HG03558 (cell line): ENCODE measurements around the gene TRIO.
"Not testable (repeated sequence)": the region's sequence is repeated elsewhere in the genome, so short reads cannot be mapped to it uniquely, and the experiment has no call there.

Source experiments
- ATAC-seq: cut with Tn5 transposase; IDR thresholded peaks from one replicate; pipeline ENCODE4 v1.9.1; 2021; ENCODE audit warnings: moderate number of reproducible peaks; ENCODE audit not compliant: unreplicated experiment; ENCODE audit errors: extremely low read depth

The TRIO gene

DNA sequence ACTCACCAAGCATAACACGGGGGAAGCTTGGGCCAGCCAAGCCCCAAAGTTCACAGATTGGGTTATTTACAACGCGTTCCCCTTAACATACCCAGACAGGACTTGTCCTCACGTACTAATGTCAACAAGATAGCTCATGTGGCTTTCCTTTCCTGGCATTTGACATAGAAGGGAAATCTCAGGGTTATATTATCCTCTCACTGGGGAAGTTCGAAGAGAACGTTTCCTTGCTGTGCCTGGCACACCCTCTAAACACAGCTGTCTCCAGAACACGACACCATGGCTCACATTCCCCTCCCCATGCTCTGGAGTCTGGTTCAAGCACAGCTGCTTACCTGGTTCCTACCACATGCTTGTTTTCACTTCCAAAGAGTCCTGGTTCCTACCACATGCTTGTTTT is 391.6 kb downstream of the TRIO start:
- no peak for ATAC-seq

- ATAC-seq: no peak
These were observed 402.2 kb downstream of the TRIO start for GRCh38 chr5:14545308-14545707.

DNA sequence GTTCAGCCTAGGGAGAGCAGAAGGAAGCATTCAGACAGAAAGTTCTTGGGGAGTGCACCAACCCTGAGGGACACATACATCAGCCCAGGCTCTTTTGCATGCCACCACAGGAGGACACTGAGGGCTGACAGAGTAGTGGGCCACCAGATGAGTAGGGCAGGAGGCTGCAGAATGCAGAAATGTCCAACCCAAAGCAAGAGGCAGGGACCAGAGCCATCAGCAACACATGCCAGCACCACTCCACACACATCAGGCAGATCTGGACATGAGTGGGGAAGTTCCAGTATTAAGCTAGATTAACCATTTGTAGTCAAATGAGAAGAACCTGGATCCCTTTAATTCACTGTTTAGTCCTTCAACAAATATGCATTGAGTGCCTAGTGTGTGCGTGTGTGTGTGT is 402.7 kb downstream of the TRIO start:
- no peak for ATAC-seq

DNA sequence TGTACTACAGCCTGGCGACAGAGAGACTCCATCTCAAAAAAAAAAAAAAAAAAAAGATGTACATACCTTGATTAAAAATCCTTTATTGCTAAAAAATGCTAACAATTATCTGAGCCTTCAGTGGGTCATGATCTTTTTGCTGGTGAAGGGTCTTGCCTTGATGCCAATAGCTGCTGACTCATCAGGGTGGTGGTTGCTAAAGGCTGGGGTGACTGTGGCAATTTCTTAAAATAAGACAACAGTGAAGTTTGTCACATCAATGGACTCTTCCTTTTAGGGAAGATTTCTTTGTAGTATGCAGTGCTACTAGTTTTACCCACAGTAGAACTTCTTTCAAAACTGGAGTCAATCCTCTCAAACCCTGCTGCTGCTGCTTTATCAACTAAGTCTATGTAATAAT is 404.5 kb downstream of the TRIO start:
- no peak for ATAC-seq

GRCh38 chr5:14551211-14551610 is 408.1 kb downstream of the TRIO start:
- ATAC-seq: no peak

DNA sequence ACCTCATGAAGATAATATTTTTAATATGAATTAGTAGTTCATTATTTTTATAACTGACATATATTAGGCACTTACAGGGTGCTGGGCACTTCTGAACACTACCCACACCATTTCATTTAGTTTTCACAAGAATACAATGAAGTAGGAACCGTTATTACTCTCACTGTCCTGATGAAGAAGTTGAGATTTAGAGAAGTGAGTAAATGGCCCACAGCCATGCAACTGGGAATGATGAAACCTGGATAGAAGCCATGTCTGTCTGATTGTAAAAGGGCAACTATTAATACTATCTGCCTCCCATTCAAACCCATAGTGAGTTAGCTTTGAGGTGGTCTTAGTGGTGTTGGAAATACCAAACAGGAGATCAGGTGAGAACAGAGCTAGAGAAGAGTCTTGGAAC is 408.9 kb downstream of the TRIO start:
- ATAC-seq: no peak

GRCh38 chr5:14554288-14554687 is 411.1 kb downstream of the TRIO start:
- not testable (repeated sequence) for ATAC-seq

GRCh38 chr5:14556015-14556414 is 412.9 kb downstream of the TRIO start:
- no peak for ATAC-seq

- no peak for ATAC-seq
These were observed 414.1 kb downstream of the TRIO start for GRCh38 chr5:14557203-14557770.

GRCh38 chr5:14557791-14558415 is 414.8 kb downstream of the TRIO start:
- ATAC-seq: no peak
